Cardiac fibroblast (primary cell): ENCODE results near the gene H1-8.

Experiments used
- DNase-seq, 2 donors: peaks; one replicate each; pipeline versions ENCODE4 v3.0.0 to v3.0.0-alpha.2; 2010; ENCODE audit warnings: low read depth in 2 of 2
- H3K4me3 ChIP-seq, 2 donors: replicated peaks in 1 of 2; 1 replicate in 1 of 2; 2 replicates in 1 of 2; pipeline ENCODE4 v1.5.1; 2011; ENCODE audit warnings: low read depth in 2 of 2, low read length in 2 of 2, mild to moderate bottlenecking in 2 of 2, moderate library complexity in 1 of 2
- TF ChIP-seq, protein P1 (sequence below): IDR thresholded peaks from one replicate; pipeline ENCODE4 v1.5.1; 2011; ENCODE audit warnings: low read depth, mild to moderate bottlenecking, low read length, inconsistent platforms

H1-8 gene

DNA sequence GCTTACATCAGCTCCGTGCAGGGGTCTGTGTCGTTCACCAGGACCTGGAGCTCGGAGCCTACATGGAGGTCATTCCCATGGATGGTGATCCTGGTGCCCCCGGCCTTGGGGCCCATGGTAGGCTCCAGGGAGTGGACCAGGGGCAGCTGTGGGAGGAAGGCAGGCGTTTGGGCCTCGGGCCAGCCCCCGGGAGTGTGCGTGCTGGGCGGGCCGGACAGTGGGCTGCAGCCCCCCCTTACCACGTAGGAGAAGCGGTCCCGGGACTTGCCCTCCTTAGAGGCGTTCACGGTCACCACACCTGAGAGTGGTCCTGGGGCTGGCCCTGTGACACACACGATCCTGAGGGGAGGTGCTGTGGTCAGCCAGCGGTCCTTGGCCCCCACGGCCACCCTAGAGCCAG is 29.6 kb downstream of the H1-8 start:
- TF ChIP-seq, protein P1, sequence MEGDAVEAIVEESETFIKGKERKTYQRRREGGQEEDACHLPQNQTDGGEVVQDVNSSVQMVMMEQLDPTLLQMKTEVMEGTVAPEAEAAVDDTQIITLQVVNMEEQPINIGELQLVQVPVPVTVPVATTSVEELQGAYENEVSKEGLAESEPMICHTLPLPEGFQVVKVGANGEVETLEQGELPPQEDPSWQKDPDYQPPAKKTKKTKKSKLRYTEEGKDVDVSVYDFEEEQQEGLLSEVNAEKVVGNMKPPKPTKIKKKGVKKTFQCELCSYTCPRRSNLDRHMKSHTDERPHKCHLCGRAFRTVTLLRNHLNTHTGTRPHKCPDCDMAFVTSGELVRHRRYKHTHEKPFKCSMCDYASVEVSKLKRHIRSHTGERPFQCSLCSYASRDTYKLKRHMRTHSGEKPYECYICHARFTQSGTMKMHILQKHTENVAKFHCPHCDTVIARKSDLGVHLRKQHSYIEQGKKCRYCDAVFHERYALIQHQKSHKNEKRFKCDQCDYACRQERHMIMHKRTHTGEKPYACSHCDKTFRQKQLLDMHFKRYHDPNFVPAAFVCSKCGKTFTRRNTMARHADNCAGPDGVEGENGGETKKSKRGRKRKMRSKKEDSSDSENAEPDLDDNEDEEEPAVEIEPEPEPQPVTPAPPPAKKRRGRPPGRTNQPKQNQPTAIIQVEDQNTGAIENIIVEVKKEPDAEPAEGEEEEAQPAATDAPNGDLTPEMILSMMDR: no peak
- H3K4me3 ChIP-seq: no peak overlapping the region
- DNase-seq: no peak

DNA sequence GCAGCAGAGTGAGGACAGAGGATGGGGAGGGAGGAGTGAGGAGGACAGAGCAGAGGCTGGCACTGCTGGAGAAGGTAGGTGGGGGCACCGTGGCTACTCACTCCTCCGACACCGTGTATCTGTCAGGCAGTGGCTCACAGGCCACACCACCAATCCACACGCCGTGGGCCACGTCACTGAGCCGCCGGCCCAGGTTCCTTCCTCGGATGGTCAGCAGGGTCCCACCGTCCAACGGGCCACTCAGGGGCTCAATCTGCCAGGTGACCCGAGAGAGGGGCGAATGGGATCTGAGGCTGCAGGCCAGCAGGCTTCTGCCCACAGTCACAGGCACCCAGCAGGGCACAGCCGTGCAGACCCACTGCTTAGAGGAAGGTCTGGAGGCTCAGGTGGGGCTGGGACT is 30.5 kb downstream of the H1-8 start:
- no peak for DNase-seq
- no peak overlapping the region for H3K4me3 ChIP-seq
- TF ChIP-seq, protein P1: no peak

DNA sequence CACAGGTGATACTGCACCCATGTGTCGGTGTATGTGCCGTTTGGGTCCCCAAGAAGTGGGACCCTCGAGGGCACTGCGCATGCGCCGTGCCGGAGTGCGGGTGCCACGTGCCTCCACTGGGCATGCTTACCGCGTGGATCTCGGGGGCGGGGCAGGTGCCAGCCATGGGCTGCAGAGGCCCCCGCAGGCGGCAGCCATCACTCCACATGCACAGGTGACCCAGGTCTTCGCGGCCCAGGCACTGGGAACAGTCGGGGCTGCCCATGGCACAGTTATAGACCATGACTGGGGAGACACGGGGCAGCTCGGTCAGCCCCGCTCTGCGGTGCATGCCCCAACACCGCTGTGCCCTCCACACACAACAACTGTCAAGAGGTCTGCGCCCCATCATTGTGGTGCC is 31.2 kb downstream of the H1-8 start:
- H3K4me3 ChIP-seq: no peak overlapping the region
- TF ChIP-seq, protein P1: no peak
- DNase-seq: no peak

DNA sequence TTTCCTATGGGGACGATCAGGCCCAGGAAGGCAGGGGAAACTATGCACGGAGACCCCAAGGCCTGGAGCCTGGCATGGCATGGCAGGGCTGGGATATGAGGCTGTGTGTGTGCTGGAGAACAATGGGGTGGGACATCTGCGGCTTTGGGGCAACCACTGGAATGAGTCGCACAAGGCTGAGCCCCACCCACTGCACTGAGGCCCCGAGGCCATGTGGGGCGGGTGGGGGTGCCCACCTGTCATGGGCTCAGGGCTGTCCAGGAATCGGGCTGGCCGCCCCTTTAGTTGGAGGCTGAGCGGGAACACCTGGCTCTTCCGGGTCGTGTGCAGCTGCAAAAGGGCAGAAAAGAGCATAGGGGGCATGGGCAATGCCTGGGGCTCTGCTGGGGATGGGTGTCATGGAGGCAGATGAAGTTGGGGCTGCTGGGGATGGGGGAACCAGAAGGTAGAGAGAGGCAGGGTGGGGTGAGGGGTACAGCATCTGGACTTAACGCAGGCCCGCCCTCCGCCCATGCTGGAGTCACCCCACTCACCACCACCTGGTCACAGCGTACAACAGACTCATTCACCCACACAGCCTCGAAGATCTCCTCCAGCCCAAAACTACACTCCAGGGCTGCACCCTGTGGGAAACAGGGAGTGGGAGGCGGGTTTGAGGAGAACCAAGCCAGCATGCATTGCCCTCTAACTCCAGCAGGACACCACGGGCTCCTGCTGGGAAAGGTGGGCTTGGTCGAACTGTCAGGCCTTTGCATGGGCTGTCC is 32.4 kb downstream of the H1-8 start:
- no peak overlapping the region for H3K4me3 ChIP-seq
- TF ChIP-seq, protein P1: no peak
- no peak for DNase-seq

DNA sequence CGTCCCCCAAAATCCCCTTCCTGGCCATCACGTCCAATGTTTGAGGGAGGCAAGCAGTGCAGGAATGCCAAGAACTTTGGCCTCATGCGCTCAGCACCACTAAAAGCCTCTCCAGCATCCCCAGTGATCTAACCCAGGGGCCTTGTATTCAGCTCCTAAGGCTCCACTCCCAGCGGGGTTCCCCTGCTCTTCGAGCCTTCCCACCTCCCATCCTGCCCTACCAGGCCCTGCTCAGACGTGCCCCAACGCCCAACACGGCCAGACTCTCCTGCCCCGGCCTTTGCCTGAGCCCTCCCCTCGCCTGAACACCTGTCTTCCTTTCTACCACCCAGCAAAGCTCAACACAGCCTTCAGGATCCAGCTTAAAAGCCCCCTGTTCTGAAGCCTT is 33.0 kb downstream of the H1-8 start:
- TF ChIP-seq, protein P1: no peak
- DNase-seq: no peak
- no peak overlapping the region for H3K4me3 ChIP-seq

GRCh38 chr3:129576514-129577352 is 33.8 kb downstream of the H1-8 start:
- no peak for DNase-seq
- no peak overlapping the region for H3K4me3 ChIP-seq
- TF ChIP-seq, protein P1: no peak
